ENCODE measurements around the gene GPT2. TPM values are rescaled to one million over a fixed set of nuclear protein-coding genes. Genes with fewer than 3 reads are reported as not detected.

GPT2 gene
- total RNA-seq, 1 donor from 2014 or later: 70.2 TPM

DNA sequence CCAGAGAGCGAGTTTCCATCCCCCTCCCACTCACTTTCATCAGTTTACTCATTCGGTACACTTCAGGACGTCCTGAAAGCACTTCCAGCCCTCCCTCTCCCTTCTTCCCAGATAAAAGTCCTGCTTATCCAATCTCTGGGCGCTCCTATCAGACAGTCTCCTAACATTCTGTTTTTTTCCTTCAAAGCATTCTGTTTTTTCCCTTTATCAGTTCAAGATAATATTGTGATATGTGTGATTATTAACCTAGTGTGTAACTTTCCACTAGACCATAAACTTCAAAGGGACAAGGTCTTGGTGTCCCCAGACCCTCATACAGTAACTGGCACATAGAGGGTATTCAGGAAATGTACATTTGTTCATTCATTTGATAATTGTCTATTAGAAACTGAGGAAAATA is 28.8 kb upstream of the GPT2 start:
- Histone ChIP-seq H3K27me3 (ENCODE audit: insufficient read depth, low read length) (peaks cover 4% of the 10 kb centered on the region), H3K4me3 (ENCODE audit: insufficient read depth, low read depth, low read length) (no peak overlapping the region), H4K20me1 (ENCODE audit: insufficient read depth, low read length) (no peaks in the 10 kb centered on the region), H3K9me3 (ENCODE audit: insufficient read depth, low read depth, low read length) (no peaks in the 10 kb centered on the region), H3K27ac (ENCODE audit: low read depth, low read length) (no peak overlapping the region), H3K4me1 (ENCODE audit: insufficient read depth, low read length) (peaks cover 4% of the 10 kb centered on the region), H3K9ac (ENCODE audit: low read length) (no peak overlapping the region), H2AFZ (ENCODE audit: low read depth, low read length) (no peak overlapping the region), H3K36me3 (ENCODE audit: insufficient read depth, low read length) (no peaks in the 10 kb centered on the region), H3K79me2 (ENCODE audit: insufficient read depth, low read length) (no peaks in the 10 kb centered on the region), H3K4me2 (ENCODE audit: low read length) (no peak overlapping the region)
- no peak overlapping the region for H3K27ac Mint-ChIP-seq (ENCODE audit: unreplicated experiment)
- peaks cover 2% of the 10 kb centered on the region for H3K4me1 Mint-ChIP-seq (ENCODE audit: low read depth, unreplicated experiment)
- H3K4me3 Mint-ChIP-seq (ENCODE audit: unreplicated experiment): no peak overlapping the region
- FAIRE-seq (no peak), DNase-seq (ENCODE audit: low read depth) (no peak)
- no peaks in the 10 kb centered on the region for H3K27me3 Mint-ChIP-seq (ENCODE audit: low read depth, unreplicated experiment)
- no peaks in the 10 kb centered on the region for H3K9me3 Mint-ChIP-seq (ENCODE audit: unreplicated experiment)
- no peaks in the 10 kb centered on the region for H3K36me3 Mint-ChIP-seq (ENCODE audit: low read depth, unreplicated experiment)
- TF ChIP-seq CTCF (IDR thresholded peaks at IDR 0.05; ENCODE audit: insufficient read depth, low read depth, low read length) (no peak), EZH2 (IDR thresholded peaks at IDR 0.05; ENCODE audit: insufficient read depth, low read length) (no peak)

- no peak overlapping the region for H3K4me2 ChIP-seq (ENCODE audit: low read length)
- no peaks in the 10 kb centered on the region for H3K79me2 ChIP-seq (ENCODE audit: insufficient read depth, low read length)
- H3K4me3 ChIP-seq (ENCODE audit: insufficient read depth, low read depth, low read length): no peak overlapping the region
- no peaks in the 10 kb centered on the region for H3K9me3 ChIP-seq (ENCODE audit: insufficient read depth, low read depth, low read length)
- H3K27ac ChIP-seq (ENCODE audit: low read depth, low read length): no peak overlapping the region
- Mint-ChIP-seq H3K27me3 (ENCODE audit: low read depth, unreplicated experiment) (no peaks in the 10 kb centered on the region), H3K9me3 (ENCODE audit: unreplicated experiment) (no peaks in the 10 kb centered on the region), H3K36me3 (ENCODE audit: low read depth, unreplicated experiment) (no peaks in the 10 kb centered on the region), H3K4me1 (ENCODE audit: low read depth, unreplicated experiment) (peaks cover 2% of the 10 kb centered on the region), H3K27ac (ENCODE audit: unreplicated experiment) (no peak overlapping the region), H3K4me3 (ENCODE audit: unreplicated experiment) (no peak overlapping the region)
- peaks cover 4% of the 10 kb centered on the region for H3K4me1 ChIP-seq (ENCODE audit: insufficient read depth, low read length)
- TF ChIP-seq CTCF (IDR thresholded peaks at IDR 0.05; ENCODE audit: insufficient read depth, low read depth, low read length) (peak; percentile 47), EZH2 (IDR thresholded peaks at IDR 0.05; ENCODE audit: insufficient read depth, low read length) (no peak)
- no peak overlapping the region for H3K9ac ChIP-seq (ENCODE audit: low read length)
- FAIRE-seq: no peak
- no peak overlapping the region for H2AFZ ChIP-seq (ENCODE audit: low read depth, low read length)
- DNase-seq (ENCODE audit: low read depth): peak; percentile 56
- H4K20me1 ChIP-seq (ENCODE audit: insufficient read depth, low read length): no peaks in the 10 kb centered on the region
- H3K27me3 ChIP-seq (ENCODE audit: insufficient read depth, low read length): no peaks in the 10 kb centered on the region
- H3K36me3 ChIP-seq (ENCODE audit: insufficient read depth, low read length): no peaks in the 10 kb centered on the region
Observed at GRCh38 chr16:46857368-46857945, 26.7 kb upstream of the GPT2 start.

- no peak overlapping the region for H3K4me3 ChIP-seq (ENCODE audit: insufficient read depth, low read depth, low read length)
- H3K27ac Mint-ChIP-seq (ENCODE audit: unreplicated experiment): no peak overlapping the region
- no peaks in the 10 kb centered on the region for H3K79me2 ChIP-seq (ENCODE audit: insufficient read depth, low read length)
- H3K27ac ChIP-seq (ENCODE audit: low read depth, low read length): no peak overlapping the region
- DNase-seq (ENCODE audit: low read depth) (no peak), FAIRE-seq (no peak)
- no peaks in the 10 kb centered on the region for H3K9me3 Mint-ChIP-seq (ENCODE audit: unreplicated experiment)
- H3K36me3 ChIP-seq (ENCODE audit: insufficient read depth, low read length): no peaks in the 10 kb centered on the region
- no peak for TF ChIP-seq CTCF (IDR thresholded peaks at IDR 0.05; ENCODE audit: insufficient read depth, low read depth, low read length)
- TF ChIP-seq EZH2 (IDR thresholded peaks at IDR 0.05; ENCODE audit: insufficient read depth, low read length): no peak
- H3K9me3 ChIP-seq (ENCODE audit: insufficient read depth, low read depth, low read length): no peaks in the 10 kb centered on the region
- H4K20me1 ChIP-seq (ENCODE audit: insufficient read depth, low read length): no peaks in the 10 kb centered on the region
- no peak overlapping the region for H3K9ac ChIP-seq (ENCODE audit: low read length)
- no peaks in the 10 kb centered on the region for H3K27me3 ChIP-seq (ENCODE audit: insufficient read depth, low read length)
- H3K4me1 Mint-ChIP-seq (ENCODE audit: low read depth, unreplicated experiment): peaks cover 2% of the 10 kb centered on the region
- H3K36me3 Mint-ChIP-seq (ENCODE audit: low read depth, unreplicated experiment): no peaks in the 10 kb centered on the region
- H2AFZ ChIP-seq (ENCODE audit: low read depth, low read length): no peak overlapping the region
- no peaks in the 10 kb centered on the region for H3K27me3 Mint-ChIP-seq (ENCODE audit: low read depth, unreplicated experiment)
- no peak overlapping the region for H3K4me2 ChIP-seq (ENCODE audit: low read length)
- peaks cover 4% of the 10 kb centered on the region for H3K4me1 ChIP-seq (ENCODE audit: insufficient read depth, low read length)
- H3K4me3 Mint-ChIP-seq (ENCODE audit: unreplicated experiment): no peak overlapping the region
Observed at GRCh38 chr16:46858151-46858550, 26.0 kb upstream of the GPT2 start.

All from astrocyte (in vitro differentiated cells and primary cell).